PC-3 (cell line): ENCODE results near the gene ETV1.

Experiments used
- EZH2 ChIP-seq: fragments of 300-600 bp; sonication (generic); IDR thresholded peaks from one replicate; pipeline ENCODE4 v1.6.1; 2017; ENCODE audit warnings: antibody characterized with exemption, mild to moderate bottlenecking, low read length; ENCODE audit not compliant: unreplicated experiment
- EZH2phosphoT487 ChIP-seq: fragments of 300-600 bp; sonication (generic); IDR thresholded peaks from 2 replicates; pipeline ENCODE4 v1.6.1; 2018; ENCODE audit warnings: mild to moderate bottlenecking, antibody characterized with exemption, low read length, borderline replicate concordance
- TF ChIP-seq, protein P1 (sequence below): fragments of 300-600 bp; sonication (generic); conservative IDR thresholded peaks from 2 replicates; pipeline ENCODE4 v1.5.1; 2017; ENCODE audit warnings: antibody characterized with exemption, low read depth, mild to moderate bottlenecking, low read length

DNA sequence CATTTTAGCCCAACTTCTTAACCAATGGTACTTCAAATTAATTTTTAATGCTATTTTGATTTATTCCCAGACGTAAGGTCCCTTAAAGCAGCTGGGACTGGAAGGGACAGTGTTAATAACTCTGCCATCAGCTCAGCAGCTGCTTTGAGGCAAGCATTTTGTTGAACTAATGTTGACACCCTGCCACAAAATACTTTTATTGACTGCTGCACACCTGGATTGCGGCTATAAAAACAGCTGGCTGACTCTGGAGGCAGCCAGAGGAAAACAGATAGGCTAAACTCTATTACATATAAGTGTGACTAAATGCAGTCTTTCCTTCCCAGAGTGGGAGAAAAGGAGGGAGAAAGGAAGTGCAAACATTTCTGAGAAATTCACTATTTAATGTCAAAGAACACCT lies 77.6 kb downstream of the ETV1 start:
- TF ChIP-seq, protein P1, sequence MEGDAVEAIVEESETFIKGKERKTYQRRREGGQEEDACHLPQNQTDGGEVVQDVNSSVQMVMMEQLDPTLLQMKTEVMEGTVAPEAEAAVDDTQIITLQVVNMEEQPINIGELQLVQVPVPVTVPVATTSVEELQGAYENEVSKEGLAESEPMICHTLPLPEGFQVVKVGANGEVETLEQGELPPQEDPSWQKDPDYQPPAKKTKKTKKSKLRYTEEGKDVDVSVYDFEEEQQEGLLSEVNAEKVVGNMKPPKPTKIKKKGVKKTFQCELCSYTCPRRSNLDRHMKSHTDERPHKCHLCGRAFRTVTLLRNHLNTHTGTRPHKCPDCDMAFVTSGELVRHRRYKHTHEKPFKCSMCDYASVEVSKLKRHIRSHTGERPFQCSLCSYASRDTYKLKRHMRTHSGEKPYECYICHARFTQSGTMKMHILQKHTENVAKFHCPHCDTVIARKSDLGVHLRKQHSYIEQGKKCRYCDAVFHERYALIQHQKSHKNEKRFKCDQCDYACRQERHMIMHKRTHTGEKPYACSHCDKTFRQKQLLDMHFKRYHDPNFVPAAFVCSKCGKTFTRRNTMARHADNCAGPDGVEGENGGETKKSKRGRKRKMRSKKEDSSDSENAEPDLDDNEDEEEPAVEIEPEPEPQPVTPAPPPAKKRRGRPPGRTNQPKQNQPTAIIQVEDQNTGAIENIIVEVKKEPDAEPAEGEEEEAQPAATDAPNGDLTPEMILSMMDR = no peak
- TF ChIP-seq EZH2 = no peak
- TF ChIP-seq EZH2phosphoT487 = no peak
